ENCODE measurements around the gene LTB.
A peak's percentile ranks its signal among the peaks of the same experiment; 100 is the strongest.
"Not testable (repeated sequence)": the region's sequence is repeated elsewhere in the genome, so short reads cannot be mapped to it uniquely, and the experiment has no call there.

LTB gene

DNA sequence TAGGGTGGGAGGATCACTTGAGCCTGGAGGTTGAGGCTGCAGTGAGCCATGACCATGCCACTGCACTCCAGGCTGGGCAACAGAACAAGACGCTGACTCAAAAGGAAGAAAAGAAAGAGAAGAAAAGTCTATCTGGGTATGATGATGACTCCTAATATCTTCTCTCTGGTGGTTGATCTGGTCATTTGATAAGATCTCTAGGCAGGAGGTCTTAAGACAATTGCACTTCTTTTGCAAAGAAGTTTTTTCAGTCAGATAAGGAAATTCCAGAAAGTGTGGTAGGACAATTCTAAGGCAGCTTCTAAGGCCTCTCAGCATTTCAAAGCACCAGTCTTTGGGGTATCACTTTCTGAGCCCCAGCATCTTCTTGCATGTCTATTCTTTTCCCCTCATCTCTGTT lies 25.1 kb upstream of the LTB start:
- DNase-seq = no peak

DNA sequence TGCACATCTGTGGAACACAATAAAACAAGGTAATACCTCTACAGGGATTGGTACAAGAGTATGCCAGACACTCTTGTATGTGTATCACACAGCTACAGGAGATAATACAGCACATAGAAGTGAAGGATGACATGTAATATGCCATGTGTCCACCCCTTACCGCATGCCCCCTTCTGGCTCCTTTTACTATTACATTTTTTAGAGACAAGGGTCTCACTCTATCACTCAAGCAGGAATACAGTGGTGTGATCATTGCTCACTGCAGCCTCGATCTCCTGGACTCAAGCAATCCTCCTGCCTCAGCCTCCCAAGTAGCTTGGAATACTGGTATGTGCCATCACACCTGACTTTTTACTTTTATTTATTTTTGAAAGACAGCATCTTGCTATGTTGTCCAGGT lies 14.8 kb upstream of the LTB start:
- no peak for DNase-seq

- no peak for DNase-seq
These were observed 10.2 kb upstream of the LTB start for GRCh38 chr6:31592396-31592771.

- DNase-seq = not testable (repeated sequence)
These were observed 8.5 kb upstream of the LTB start for GRCh38 chr6:31590691-31591090.

- no peak for DNase-seq
These were observed 6.8 kb upstream of the LTB start for GRCh38 chr6:31588871-31589650.

DNA sequence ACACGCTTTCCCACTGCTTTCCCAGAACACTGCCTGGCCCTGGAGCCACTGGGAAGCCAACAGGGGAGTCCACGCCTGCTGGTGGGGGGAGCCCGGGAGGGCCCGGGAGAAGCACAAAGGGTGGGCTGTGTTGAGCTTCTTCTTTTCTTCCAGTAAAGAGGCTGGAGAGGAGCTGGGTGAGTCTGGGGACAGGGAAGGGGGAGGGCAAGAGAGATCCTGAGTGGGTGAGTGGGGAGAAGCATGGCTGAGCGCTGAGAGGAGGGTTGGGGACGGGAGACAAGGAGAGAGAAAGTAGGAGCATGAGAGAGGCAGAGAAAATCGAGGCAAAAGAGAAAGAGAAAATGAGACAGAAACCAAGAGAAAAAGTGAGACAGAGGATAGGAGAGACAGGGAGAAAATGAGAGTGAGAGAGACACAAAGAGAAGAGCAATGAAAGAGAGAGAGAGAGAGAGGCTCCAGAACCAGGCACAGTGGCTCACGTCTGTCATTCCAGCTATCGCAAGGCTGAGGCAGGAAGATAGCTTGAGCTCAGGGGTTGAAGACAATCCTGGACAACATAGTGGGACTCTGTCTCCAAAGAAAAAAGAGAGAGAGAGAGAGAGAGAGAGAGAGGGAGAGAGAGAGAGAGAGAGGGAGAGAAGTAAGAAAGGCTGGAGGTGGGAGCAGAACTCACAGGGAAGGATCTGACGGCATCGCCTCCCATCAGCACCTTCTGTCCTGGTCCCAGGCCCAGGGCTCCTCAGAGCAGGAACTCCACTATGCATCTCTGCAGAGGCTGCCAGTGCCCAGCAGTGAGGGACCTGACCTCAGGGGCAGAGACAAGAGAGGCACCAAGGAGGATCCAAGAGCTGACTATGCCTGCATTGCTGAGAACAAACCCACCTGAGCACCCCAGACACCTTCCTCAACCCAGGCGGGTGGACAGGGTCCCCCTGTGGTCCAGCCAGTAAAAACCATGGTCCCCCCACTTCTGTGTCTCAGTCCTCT lies 5.9 kb upstream of the LTB start:
- DNase-seq = no peak

DNA sequence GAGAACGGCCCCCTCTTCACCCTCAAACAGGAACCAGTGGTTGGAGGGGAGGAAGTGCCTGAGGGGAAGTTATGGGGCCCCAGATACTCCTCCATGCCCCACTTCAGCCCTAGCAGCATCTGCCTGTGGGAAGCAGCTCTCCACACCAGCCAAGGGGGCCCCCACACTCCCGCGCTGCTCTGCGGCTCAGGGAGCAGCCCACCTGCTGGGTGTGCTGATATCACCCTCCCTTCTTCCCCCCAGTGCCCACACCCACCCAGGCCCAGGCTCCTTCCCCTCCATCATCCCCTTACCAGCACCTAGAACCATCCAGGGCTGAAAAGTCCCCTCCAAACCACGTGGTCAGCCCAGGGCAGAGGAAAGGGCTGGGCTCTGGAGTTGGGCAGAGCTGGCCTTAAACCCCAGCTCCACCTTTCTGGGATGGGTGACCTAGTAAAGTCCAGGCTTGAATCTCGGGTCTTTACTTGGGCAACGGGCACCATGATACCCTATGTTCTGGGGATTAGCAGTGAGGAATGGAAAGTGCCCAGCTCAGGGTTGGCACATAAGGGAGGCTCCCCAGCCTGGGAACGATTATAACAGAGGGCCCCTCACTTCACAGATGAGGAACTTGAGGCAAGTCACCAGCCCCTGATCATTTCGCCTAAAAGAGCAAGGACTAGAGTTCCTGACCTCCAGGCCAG lies 4.5 kb upstream of the LTB start:
- no peak for DNase-seq

- DNase-seq = no peak
These were observed 3.8 kb upstream of the LTB start, which contains the start of gene LST1 for GRCh38 chr6:31586008-31586407. Gene LST1 (plus strand): TSS chr6:31586277. CDS start chr6:31587300, 1,023 bp downstream.

- DNase-seq = no peak
These were observed 3.3 kb upstream of the LTB start for GRCh38 chr6:31585491-31585890.

GRCh38 chr6:31581434-31582229 lies 592 bp downstream of the LTB start:
- no peak for DNase-seq

GRCh38 chr6:31580807-31581433 lies 1.3 kb downstream of the LTB start:
- peak; percentile 85 for DNase-seq

- DNase-seq = no peak
These were observed 1.8 kb downstream of the LTB start for GRCh38 chr6:31580438-31580740.

DNA sequence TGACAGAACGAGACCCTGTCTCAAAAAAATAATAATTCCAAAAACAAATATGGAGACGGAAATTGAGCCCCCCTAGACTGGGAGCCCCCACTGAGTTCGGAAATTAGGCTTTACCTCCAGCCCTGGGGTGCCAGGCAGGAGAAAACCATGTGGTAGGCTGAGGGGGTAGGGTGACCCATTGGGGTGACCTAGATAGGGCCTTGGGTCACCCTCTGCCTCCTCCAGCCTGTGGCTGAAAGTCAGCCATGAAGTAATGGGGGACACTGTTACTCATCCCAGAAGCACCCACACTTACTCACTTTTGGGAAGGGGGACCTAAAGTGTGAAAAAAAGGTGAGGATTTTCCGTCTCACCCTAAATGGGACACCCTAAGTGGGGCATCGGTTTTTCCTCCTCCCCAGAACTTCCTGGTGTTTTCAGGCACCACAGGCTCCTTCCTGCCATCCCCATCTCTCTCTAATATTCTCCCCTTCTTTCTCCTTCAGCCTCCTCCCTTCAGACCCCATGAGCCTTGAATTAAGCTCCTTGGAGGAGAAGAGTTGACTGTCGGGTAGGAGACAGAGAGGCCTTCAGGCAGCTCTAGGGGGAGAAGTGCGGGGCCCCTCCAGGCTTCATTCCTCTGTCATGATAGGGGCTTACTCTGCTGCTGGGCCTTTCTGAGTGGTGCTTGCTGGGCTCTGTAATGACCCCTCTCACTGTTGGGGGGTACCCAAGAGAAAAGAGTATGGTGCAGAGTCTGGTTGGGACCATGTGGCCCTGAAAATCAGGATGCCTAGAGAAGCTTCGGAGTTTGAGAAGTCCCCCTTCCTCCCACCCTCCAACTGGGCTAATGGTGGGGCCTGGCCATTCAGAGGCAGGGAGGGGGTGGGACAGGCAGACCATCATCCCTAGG lies 2.4 kb downstream of the LTB start:
- DNase-seq = no peak

DNA sequence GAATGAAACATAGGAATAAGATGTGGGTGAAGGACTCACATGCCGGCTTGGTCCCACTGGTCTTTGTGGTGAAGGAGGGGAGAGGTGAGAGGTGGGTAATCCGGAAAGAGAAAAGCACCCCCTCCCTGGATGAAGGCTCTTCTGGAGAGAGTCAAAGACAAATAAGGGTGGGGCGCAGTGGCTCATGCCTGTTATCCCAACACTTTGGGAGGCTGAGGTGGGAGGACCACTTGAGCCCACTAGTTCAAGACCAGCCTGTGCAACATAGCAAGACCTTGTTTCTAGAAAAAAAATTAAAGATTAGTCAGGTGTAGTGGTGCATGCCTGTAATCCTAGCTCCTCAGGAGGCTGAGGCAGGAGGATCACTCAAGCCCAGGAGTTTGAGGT lies 3.1 kb downstream of the LTB start:
- DNase-seq = no peak

DNA sequence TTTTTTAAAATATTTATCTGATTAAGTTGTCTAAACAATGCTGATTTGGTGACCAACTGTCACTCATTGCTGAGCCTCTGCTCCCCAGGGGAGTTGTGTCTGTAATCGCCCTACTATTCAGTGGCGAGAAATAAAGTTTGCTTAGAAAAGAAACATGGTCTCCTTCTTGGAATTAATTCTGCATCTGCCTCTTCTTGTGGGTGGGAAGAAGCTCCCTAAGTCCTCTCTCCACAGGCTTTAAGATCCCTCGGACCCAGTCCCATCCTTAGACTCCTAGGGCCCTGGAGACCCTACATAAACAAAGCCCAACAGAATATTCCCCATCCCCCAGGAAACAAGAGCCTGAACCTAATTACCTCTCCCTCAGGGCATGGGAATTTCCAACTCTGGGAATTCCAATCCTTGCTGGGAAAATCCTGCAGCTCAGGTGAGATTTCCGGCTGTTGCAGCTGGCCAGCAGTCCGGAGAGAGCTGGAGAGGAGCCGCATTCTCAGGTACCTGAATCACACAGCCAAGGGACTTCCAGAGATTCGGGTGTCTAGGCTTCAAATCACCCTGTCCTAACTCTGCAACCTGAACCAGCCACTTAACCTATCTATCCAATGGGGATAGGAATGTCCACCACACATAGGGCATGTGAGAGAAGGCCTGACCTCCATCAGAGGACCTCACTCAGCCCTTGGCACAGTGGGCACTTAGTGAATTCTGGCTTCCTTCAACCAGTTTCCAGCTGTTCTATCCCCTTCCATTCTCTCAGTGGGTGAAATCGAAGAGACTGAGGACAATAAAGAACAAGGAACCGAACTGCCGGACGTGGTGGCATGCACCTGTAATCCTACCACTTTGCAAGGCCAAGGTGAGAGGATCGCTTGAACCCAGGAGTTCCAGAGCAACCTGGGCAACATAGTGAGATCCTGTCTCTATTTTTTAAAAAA lies 3.8 kb downstream of the LTB start:
- DNase-seq = no peak

DNA sequence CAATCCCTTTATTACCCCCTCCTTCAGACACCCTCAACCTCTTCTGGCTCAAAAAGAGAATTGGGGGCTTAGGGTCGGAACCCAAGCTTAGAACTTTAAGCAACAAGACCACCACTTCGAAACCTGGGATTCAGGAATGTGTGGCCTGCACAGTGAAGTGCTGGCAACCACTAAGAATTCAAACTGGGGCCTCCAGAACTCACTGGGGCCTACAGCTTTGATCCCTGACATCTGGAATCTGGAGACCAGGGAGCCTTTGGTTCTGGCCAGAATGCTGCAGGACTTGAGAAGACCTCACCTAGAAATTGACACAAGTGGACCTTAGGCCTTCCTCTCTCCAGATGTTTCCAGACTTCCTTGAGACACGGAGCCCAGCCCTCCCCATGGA lies 4.7 kb downstream of the LTB start:
- DNase-seq = no peak

GRCh38 chr6:31576897-31577578 lies 5.2 kb downstream of the LTB start:
- no peak for DNase-seq

DNA sequence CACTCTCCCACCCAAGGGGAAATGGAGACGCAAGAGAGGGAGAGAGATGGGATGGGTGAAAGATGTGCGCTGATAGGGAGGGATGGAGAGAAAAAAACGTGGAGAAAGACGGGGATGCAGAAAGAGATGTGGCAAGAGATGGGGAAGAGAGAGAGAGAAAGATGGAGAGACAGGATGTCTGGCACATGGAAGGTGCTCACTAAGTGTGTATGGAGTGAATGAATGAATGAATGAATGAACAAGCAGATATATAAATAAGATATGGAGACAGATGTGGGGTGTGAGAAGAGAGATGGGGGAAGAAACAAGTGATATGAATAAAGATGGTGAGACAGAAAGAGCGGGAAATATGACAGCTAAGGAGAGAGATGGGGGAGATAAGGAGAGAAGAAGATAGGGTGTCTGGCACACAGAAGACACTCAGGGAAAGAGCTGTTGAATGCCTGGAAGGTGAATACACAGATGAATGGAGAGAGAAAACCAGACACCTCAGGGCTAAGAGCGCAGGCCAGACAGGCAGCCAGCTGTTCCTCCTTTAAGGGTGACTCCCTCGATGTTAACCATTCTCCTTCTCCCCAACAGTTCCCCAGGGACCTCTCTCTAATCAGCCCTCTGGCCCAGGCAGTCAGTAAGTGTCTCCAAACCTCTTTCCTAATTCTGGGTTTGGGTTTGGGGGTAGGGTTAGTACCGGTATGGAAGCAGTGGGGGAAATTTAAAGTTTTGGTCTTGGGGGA lies 6.1 kb downstream of the LTB start:
- no peak for DNase-seq
